ENCODE measurements around the gene RNF227.

RNF227 gene

DNA sequence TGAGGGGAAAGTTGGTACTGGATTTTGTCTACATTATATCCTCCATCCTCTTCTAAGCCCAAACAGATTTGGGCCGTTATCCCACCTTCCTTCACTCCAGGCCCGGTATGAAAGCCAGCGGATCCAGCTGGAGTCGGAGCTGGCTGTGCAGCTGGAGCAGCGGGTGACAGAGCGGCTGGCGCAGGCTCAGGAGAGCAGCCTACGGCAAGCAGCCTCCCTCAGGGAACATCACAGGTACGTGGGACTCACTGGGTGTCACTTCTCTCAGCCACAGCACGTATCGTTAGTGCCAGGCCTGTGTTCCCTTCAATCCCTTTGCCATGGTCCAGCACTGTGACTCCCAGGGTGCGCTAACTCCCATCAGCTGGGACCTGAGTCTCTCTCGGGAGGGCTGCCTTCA is 27.2 kb upstream of the RNF227 start:
- Histone ChIP-seq H3K36me3 (ENCODE audit: insufficient read depth, low read length) (peaks cover 81% of the 10 kb centered on the region), H3K4me3 (ENCODE audit: low read length) (no peak overlapping the region), H3K4me1 (ENCODE audit: insufficient read depth, low read length) (no peaks in the 10 kb centered on the region), H3K9me3 (ENCODE audit: low read length) (no peaks in the 10 kb centered on the region), H3K27me3 (ENCODE audit: insufficient read depth, low read length) (no peaks in the 10 kb centered on the region), H2AFZ (ENCODE audit: low read depth, low read length) (no peak overlapping the region)

- no peaks in the 10 kb centered on the region for H3K27me3 ChIP-seq (ENCODE audit: insufficient read depth, low read length)
- no peak overlapping the region for H3K4me3 ChIP-seq (ENCODE audit: low read length)
- H3K4me1 ChIP-seq (ENCODE audit: insufficient read depth, low read length), result no peaks in the 10 kb centered on the region
- H3K36me3 ChIP-seq (ENCODE audit: insufficient read depth, low read length), result peaks cover 78% of the 10 kb centered on the region
- no peaks in the 10 kb centered on the region for H3K9me3 ChIP-seq (ENCODE audit: low read length)
- no peak overlapping the region for H2AFZ ChIP-seq (ENCODE audit: low read depth, low read length)
Measured at GRCh38 chr17:7940743-7941142, 24.7 kb upstream of the RNF227 start.

GRCh38 chr17:7940034-7940433 is 23.9 kb upstream of the RNF227 start:
- Histone ChIP-seq H2AFZ (ENCODE audit: low read depth, low read length) (no peak overlapping the region), H3K4me1 (ENCODE audit: insufficient read depth, low read length) (no peaks in the 10 kb centered on the region), H3K9me3 (ENCODE audit: low read length) (no peaks in the 10 kb centered on the region), H3K36me3 (ENCODE audit: insufficient read depth, low read length) (peaks cover 76% of the 10 kb centered on the region), H3K27me3 (ENCODE audit: insufficient read depth, low read length) (no peaks in the 10 kb centered on the region), H3K4me3 (ENCODE audit: low read length) (no peak overlapping the region)

DNA sequence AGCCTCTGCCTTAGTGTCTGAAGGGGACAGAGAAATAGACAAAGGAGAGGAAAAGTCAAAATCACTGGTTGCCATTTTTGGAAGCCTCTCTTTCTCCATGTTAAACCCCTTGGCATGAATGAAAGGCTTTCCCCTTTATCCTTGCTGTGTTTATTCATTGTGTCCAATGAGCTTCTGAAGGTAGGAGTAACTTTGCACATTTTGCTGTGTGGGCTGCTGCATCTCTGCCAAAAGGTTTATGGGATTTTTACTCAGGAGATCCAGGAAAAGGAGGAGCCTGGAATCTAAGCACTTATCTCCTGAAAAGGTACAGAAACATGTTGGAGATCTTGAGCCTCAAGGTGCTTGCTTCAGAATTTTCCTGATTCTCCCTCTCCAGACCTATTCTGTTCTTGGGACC is 19.8 kb upstream of the RNF227 start:
- no peak overlapping the region for H3K4me3 ChIP-seq (ENCODE audit: low read length)
- H3K36me3 ChIP-seq (ENCODE audit: insufficient read depth, low read length), result peaks cover 53% of the 10 kb centered on the region
- H3K9me3 ChIP-seq (ENCODE audit: low read length), result no peaks in the 10 kb centered on the region
- peaks cover 23% of the 10 kb centered on the region for H3K4me1 ChIP-seq (ENCODE audit: insufficient read depth, low read length)
- H3K27me3 ChIP-seq (ENCODE audit: insufficient read depth, low read length), result no peaks in the 10 kb centered on the region
- no peak overlapping the region for H2AFZ ChIP-seq (ENCODE audit: low read depth, low read length)

GRCh38 chr17:7932949-7933348 is 16.9 kb upstream of the RNF227 start:
- Histone ChIP-seq H3K9me3 (ENCODE audit: low read length) (no peaks in the 10 kb centered on the region), H3K27me3 (ENCODE audit: insufficient read depth, low read length) (no peaks in the 10 kb centered on the region), H2AFZ (ENCODE audit: low read depth, low read length) (peak overlapping the region; percentile 81), H3K4me3 (ENCODE audit: low read length) (peak overlapping the region; percentile 88), H3K4me1 (ENCODE audit: insufficient read depth, low read length) (peaks cover 27% of the 10 kb centered on the region), H3K36me3 (ENCODE audit: insufficient read depth, low read length) (peaks cover 47% of the 10 kb centered on the region)

DNA sequence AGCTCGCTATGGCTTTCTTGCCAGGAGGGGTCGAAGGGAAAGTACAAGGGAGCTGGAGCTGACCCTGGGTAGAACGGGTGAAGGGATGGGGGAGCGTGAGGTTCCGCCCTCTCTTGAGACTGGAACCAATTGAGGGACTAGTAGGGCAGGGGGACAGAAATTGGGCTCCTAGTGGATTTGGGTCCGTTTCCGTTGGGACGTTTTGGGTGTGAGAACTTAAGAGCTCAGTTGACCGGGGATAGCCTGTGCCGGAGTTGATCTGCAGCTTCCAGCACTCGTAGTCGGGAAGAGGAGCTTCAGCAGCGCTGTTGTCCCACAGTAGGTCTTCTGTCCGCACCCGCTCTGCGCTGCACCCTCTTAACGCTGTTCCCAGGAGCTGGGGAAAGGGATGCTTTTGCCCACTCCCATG is 16.4 kb upstream of the RNF227 start:
- Histone ChIP-seq H2AFZ (ENCODE audit: low read depth, low read length) (peak overlapping the region; percentile 81), H3K4me1 (ENCODE audit: insufficient read depth, low read length) (peaks cover 27% of the 10 kb centered on the region), H3K9me3 (ENCODE audit: low read length) (no peaks in the 10 kb centered on the region), H3K36me3 (ENCODE audit: insufficient read depth, low read length) (peaks cover 47% of the 10 kb centered on the region), H3K4me3 (ENCODE audit: low read length) (peak overlapping the region; percentile 88), H3K27me3 (ENCODE audit: insufficient read depth, low read length) (no peaks in the 10 kb centered on the region)

DNA sequence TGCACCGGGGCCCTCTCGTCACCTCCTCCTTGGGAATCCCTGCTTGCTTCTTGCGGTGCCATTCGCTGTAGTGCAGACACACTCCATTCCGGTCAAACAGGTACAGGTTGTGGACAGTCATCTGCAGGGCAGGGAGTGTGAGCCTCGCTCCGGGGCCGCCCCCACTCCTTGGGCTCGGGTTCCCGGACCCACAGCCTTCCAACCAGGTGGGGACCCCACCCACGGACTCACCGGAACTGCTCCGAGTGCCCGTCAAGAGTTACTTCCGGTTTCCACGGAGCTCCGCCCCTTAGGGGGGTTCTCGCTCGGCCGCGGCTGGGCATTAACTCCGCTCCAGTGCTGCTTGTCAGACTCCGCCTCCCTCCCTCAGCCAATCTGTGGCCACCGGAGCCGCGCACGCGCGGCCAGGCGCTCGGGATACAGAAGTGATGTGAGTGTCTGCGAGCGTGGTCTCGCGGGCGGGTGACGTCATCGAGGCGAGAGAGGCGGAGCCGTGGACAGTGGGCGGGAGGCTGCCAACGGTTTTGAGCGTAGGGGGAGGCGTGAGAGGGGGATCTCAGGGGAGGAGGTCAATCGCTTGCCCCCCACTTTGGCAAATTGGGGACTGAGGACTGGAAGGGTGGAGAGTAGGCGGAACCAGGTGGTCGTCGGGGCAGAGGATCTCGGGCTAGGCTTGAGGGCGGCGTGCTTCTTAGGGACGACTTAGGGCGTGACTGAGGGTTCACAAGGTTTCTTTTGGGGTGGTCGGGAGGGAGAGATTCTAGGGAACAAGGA is 15.8 kb upstream of the RNF227 start, which contains the start of the genes CNTROB and TRAPPC1:
Gene CNTROB, plus strand, starts transcription at position 498 of the 774 bp plus-strand sequence. CDS start 874 bp downstream, outside the sequence.
Gene TRAPPC1, minus strand, starts transcription at position 238 of the 774 bp plus-strand sequence. Its CDS starts 117 bp downstream, at position 121.
- H3K36me3 ChIP-seq (ENCODE audit: insufficient read depth, low read length), result peaks cover 48% of the 10 kb centered on the region
- no peaks in the 10 kb centered on the region for H3K27me3 ChIP-seq (ENCODE audit: insufficient read depth, low read length)
- H3K9me3 ChIP-seq (ENCODE audit: low read length), result no peaks in the 10 kb centered on the region
- H3K4me1 ChIP-seq (ENCODE audit: insufficient read depth, low read length), result peaks cover 27% of the 10 kb centered on the region
- peak within 1 kb of the TSS; percentile 88 for H3K4me3 ChIP-seq (ENCODE audit: low read length)
- peak within 1 kb of the TSS; percentile 81 for H2AFZ ChIP-seq (ENCODE audit: low read depth, low read length)

DNA sequence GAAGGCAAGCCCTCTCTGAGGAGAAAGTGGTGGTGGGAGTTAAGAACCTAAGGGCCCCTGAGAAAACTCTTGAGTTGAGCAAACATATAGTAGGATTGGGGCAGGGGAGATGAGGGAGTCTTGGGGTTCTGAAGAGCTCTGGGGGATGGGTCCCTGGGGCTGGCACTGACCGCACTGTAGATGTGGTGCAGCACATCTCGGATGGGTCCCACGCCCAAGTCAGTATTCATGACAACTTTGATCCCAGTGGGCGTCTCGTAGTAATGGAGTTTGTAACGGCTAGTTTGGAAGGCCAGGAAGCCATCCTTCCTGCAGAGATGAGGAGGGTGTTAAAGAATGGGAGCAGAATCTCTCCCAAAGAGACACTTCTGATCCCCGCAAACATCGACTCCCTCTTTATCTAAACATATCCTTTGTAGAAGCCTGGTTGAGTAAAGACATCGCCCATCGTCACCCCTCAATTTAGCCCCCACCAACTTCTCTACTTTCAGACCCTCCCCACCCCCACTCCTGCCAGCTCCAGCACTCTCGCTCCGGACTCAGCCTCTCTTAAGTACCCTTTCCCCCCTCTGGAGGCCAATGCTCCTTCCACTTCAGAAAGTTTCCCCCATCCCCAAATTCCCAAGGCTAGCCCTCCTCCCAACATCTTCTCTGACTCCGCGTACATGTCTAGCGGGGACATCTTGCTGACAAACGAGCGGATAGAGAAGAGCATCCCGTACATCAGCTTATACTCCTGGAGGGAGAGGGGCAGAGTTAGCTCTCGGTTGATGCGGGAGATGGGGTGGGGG is 14.9 kb upstream of the RNF227 start:
- H3K27me3 ChIP-seq (ENCODE audit: insufficient read depth, low read length), result no peaks in the 10 kb centered on the region
- H3K9me3 ChIP-seq (ENCODE audit: low read length), result no peaks in the 10 kb centered on the region
- peaks cover 39% of the 10 kb centered on the region for H3K36me3 ChIP-seq (ENCODE audit: insufficient read depth, low read length)
- H2AFZ ChIP-seq (ENCODE audit: low read depth, low read length), result peak overlapping the region; percentile 38
- H3K4me1 ChIP-seq (ENCODE audit: insufficient read depth, low read length), result peaks cover 27% of the 10 kb centered on the region
- H3K4me3 ChIP-seq (ENCODE audit: low read length), result peak overlapping the region; percentile 88

DNA sequence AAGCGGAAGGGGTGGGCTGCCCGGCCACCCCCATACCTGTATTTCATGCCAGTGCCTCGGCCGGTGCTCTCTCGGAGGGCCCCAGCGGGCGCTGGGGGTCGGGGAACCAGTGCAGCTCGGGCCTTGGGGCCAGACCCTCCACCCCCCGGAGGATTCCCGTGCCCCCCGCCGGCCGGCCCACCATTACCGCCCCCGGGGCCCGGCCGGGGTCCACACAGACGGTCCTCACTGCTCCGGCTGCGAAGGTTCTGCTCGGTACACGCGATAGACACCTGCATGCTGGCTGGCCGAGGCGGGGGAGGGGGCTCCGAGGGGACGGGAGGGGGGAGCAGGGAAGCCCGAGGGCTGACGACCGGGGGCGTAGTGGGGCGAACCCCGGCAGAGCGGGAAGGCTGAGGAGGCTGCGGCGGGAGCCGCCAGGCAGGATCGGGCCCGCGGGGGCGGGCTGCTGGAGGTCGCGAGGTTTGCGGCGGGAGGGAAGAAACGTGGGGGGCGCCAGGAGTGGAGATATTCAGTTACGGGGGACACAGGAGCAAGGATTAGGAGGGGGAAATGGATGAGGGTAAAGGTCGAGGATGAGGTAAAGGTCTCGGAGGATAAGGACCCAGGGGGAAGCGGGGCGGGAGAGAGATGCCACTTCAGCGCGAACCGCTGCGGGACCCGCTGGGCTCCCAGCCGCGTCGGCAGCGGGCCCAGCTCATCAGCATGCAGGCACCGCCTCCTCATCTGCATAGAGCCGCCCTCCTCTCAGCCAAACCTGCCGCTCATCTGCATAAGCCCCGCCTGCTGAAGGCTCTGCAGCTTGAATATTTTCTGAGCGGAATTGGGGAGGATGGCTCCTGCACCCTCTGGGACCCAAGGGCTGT is 13.3 kb upstream of the RNF227 start, which contains the start of gene KCNAB3:
Gene KCNAB3, minus strand, starts transcription at position 699 of the 866 bp plus-strand sequence. Its CDS starts 421 bp downstream, at position 278.
- H3K4me1 ChIP-seq (ENCODE audit: insufficient read depth, low read length), result peaks cover 27% of the 10 kb centered on the region
- no peaks in the 10 kb centered on the region for H3K27me3 ChIP-seq (ENCODE audit: insufficient read depth, low read length)
- H3K36me3 ChIP-seq (ENCODE audit: insufficient read depth, low read length), result peaks cover 26% of the 10 kb centered on the region
- peak within 1 kb of the TSS; percentile 88 for H3K4me3 ChIP-seq (ENCODE audit: low read length)
- H3K9me3 ChIP-seq (ENCODE audit: low read length), result no peaks in the 10 kb centered on the region
- H2AFZ ChIP-seq (ENCODE audit: low read depth, low read length), result no peak within 1 kb of the TSS

- Histone ChIP-seq H3K9me3 (ENCODE audit: low read length) (no peaks in the 10 kb centered on the region), H2AFZ (ENCODE audit: low read depth, low read length) (no peak overlapping the region), H3K27me3 (ENCODE audit: insufficient read depth, low read length) (no peaks in the 10 kb centered on the region), H3K36me3 (ENCODE audit: insufficient read depth, low read length) (peaks cover 23% of the 10 kb centered on the region), H3K4me1 (ENCODE audit: insufficient read depth, low read length) (peaks cover 13% of the 10 kb centered on the region), H3K4me3 (ENCODE audit: low read length) (no peak overlapping the region)
Measured at GRCh38 chr17:7927596-7927995, 11.5 kb upstream of the RNF227 start.

DNA sequence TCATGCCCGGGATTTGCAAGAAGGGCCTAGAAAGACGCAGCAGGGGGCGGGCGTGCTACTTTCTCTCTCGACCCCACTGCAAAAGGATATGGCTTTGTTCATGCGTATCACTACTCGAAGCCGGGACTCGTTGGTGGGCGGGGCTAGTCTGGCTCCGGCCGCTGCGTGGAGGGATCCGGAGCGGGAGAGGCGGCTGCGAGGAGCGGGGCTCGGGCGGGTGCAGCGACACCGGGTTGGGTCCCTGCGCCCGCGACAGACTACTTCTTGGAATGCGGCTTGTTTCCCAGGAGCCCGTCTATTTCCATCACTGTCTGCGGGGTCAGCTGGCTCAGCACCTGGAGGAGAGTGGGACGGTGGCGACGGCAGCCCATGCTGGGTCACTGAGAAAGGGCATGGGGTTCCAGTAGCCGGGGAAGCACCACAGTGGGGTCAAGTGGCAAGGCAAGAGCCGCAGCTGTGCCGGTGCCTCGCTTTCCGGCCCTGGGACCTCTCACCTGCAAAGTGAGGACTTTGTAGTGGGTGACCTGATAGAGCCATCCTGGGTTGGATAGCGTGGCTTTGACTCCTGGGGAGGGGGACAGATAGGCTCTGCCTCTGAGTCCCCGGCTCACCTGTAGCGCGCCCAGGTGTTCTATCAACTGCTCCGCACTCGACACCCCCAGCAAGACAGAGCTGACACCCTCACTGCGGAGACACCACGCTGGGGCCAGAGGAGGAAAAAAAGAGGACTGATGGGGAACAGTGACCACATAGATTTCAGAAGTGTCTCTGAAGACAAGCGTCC is 6.9 kb upstream of the RNF227 start:
- Histone ChIP-seq H2AFZ (ENCODE audit: low read depth, low read length) (no peak overlapping the region), H3K27me3 (ENCODE audit: insufficient read depth, low read length) (no peaks in the 10 kb centered on the region), H3K9me3 (ENCODE audit: low read length) (no peaks in the 10 kb centered on the region), H3K4me3 (ENCODE audit: low read length) (no peak overlapping the region), H3K36me3 (ENCODE audit: insufficient read depth, low read length) (peaks cover 6% of the 10 kb centered on the region), H3K4me1 (ENCODE audit: insufficient read depth, low read length) (no peaks in the 10 kb centered on the region)

- peaks cover 2% of the 10 kb centered on the region for H3K36me3 ChIP-seq (ENCODE audit: insufficient read depth, low read length)
- no peaks in the 10 kb centered on the region for H3K9me3 ChIP-seq (ENCODE audit: low read length)
- no peak overlapping the region for H3K4me3 ChIP-seq (ENCODE audit: low read length)
- H3K27me3 ChIP-seq (ENCODE audit: insufficient read depth, low read length), result no peaks in the 10 kb centered on the region
- H3K4me1 ChIP-seq (ENCODE audit: insufficient read depth, low read length), result no peaks in the 10 kb centered on the region
- H2AFZ ChIP-seq (ENCODE audit: low read depth, low read length), result no peak overlapping the region
Measured at GRCh38 chr17:7922269-7922844, 6.3 kb upstream of the RNF227 start.
